Right atrium auricular region (tissue), 2 donors: ENCODE measurements around the gene MCMBP. TPM values are rescaled to one million over a fixed set of nuclear protein-coding genes. Genes with fewer than 3 reads are reported as not detected.
"Not testable (repeated sequence)": the region's sequence is repeated elsewhere in the genome, so short reads cannot be mapped to it uniquely, and the experiment has no call there.

ENCODE experiments used
- DNase-seq: peaks from one replicate; pipeline ENCODE4 v3.0.0-alpha.2; 2019; ENCODE audit warnings: low spot score
- H3K27ac ChIP-seq, 2 donors: fragments of 200-600 bp; sonication (generic); 1 replicate in 1 of 2; 2 replicates in 1 of 2; pipeline ENCODE4 v1.5.1; 2016 to 2019
- H3K27me3 ChIP-seq, 2 donors: fragments of 200-600 bp; sonication (generic); one replicate each; pipeline versions ENCODE4 v1.5.1 to v1.6.0; 2017 to 2019
- H3K36me3 ChIP-seq: fragments of 200-600 bp; sonication (generic); one replicate; pipeline ENCODE4 v1.5.1; 2016
- H3K4me1 ChIP-seq, 2 donors: fragments of 200-600 bp; sonication (generic); one replicate each; pipeline versions ENCODE4 v1.5.1 to v1.6.0; 2017 to 2019
- H3K4me3 ChIP-seq, 2 donors: fragments of 200-600 bp; sonication (generic); 1 replicate in 1 of 2; 2 replicates in 1 of 2; pipeline ENCODE4 v1.5.1; 2017 to 2019; ENCODE audit warnings: mild to moderate bottlenecking in 1 of 2, moderate library complexity in 1 of 2
- H3K9me3 ChIP-seq, 2 donors: fragments of 200-600 bp; sonication (generic); one replicate each; pipeline ENCODE4 v1.5.1; 2019
- total RNA-seq, 2 donors: library from RNA; depleted of rRNA; stranded (reverse); fragments of >200 nt; gene quantifications; one replicate each; pipeline ENCODE4 v1.1.0, GENCODE V29; 2016
- TF ChIP-seq, protein P1 (sequence below), 2 donors: fragments of 200-600 bp; sonication (generic); IDR thresholded peaks; one replicate each; pipeline ENCODE4 v1.5.1; 2019; ENCODE audit warnings: antibody characterized with exemption in 2 of 2

The MCMBP gene
- total RNA-seq, 2 donors from 2014 or later, result 22.9 to 28.5 TPM

GRCh38 chr10:119893845-119894427 is 21.3 kb upstream of the MCMBP start:
- peaks cover 6 to 51% of the 10 kb centered on the region in 2 donors for H3K4me1 ChIP-seq
- TF ChIP-seq, protein P1, sequence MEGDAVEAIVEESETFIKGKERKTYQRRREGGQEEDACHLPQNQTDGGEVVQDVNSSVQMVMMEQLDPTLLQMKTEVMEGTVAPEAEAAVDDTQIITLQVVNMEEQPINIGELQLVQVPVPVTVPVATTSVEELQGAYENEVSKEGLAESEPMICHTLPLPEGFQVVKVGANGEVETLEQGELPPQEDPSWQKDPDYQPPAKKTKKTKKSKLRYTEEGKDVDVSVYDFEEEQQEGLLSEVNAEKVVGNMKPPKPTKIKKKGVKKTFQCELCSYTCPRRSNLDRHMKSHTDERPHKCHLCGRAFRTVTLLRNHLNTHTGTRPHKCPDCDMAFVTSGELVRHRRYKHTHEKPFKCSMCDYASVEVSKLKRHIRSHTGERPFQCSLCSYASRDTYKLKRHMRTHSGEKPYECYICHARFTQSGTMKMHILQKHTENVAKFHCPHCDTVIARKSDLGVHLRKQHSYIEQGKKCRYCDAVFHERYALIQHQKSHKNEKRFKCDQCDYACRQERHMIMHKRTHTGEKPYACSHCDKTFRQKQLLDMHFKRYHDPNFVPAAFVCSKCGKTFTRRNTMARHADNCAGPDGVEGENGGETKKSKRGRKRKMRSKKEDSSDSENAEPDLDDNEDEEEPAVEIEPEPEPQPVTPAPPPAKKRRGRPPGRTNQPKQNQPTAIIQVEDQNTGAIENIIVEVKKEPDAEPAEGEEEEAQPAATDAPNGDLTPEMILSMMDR (IDR thresholded peaks at IDR 0.05), result no peak

GRCh38 chr10:119893074-119893473 is 20.4 kb upstream of the MCMBP start:
- TF ChIP-seq, protein P1 (IDR thresholded peaks at IDR 0.05), result no peak
- DNase-seq, result no peak
- Histone ChIP-seq H3K4me3 (peak overlapping the region; percentile 82 to 99), H3K36me3 (no peaks in the 10 kb centered on the region), H3K27me3 (no peaks in the 10 kb centered on the region), H3K4me1 (peaks cover 6 to 51% of the 10 kb centered on the region in 2 donors), H3K9me3 (no peaks in the 10 kb centered on the region), H3K27ac (peak overlapping the region; percentile 89 to 92)

More at GRCh38 chr10:119893845-119894427, 21.3 kb upstream of the MCMBP start:
- no peak for DNase-seq
- no peaks in the 10 kb centered on the region for H3K9me3 ChIP-seq
- peaks cover 7% of the 10 kb centered on the region for H3K36me3 ChIP-seq
- H3K4me3 ChIP-seq, result peak overlapping the region in 1 of 2 donors; percentile 82
- H3K27ac ChIP-seq, result no peak overlapping the region
- H3K27me3 ChIP-seq, result no peaks in the 10 kb centered on the region

- peak; percentile 97 for DNase-seq
- H3K27ac ChIP-seq, result peak within 1 kb of the TSS; percentile 89 to 92
- no peaks in the 10 kb centered on the region for H3K27me3 ChIP-seq
- H3K9me3 ChIP-seq, result no peaks in the 10 kb centered on the region
- peaks cover 6 to 50% of the 10 kb centered on the region in 2 donors for H3K4me1 ChIP-seq
- TF ChIP-seq, protein P1 (IDR thresholded peaks at IDR 0.05), result peak in 1 of 2 donors; percentile 19
- H3K4me3 ChIP-seq, result peak within 1 kb of the TSS; percentile 82 to 99
- H3K36me3 ChIP-seq, result no peaks in the 10 kb centered on the region
Measured at GRCh38 chr10:119892188-119893065, 19.8 kb upstream of the MCMBP start, which contains the start of gene SEC23IP. Gene SEC23IP (plus strand): TSS chr10:119892730. CDS start chr10:119892783, 53 bp downstream.

GRCh38 chr10:119891849-119892187 is 19.2 kb upstream of the MCMBP start:
- H3K4me3 ChIP-seq, result peak overlapping the region; percentile 82 to 99
- peak overlapping the region; percentile 89 to 92 for H3K27ac ChIP-seq
- not testable (repeated sequence) for H3K9me3 ChIP-seq, H3K27me3 ChIP-seq, DNase-seq, H3K36me3 ChIP-seq
- H3K4me1 ChIP-seq, result peaks cover 6 to 44% of the 10 kb centered on the region in 2 donors

DNA sequence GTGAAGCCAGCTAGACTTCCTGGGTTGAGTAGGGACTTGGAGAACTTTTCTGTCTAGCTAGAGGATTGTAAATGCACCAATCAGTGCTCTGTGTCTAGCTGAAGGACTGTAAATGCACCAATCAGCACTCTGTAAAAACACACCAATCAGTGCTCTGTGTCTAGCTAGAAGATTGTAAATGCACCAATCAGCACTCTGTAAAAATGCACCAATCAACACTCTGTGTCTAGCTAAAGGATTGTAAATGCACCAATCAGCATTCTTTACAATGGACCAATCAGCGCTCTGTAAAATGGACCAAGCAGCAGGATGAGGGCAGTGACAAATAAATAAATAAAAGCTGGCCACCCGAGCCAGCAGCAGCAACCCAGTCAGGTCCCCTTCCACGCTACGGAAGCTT is 17.7 kb upstream of the MCMBP start:
- H3K36me3 ChIP-seq, DNase-seq, H3K4me3 ChIP-seq, H3K27ac ChIP-seq, H3K27me3 ChIP-seq, H3K9me3 ChIP-seq: not testable (repeated sequence)
- H3K4me1 ChIP-seq, result peaks cover 6 to 29% of the 10 kb centered on the region in 2 donors

- H3K27ac ChIP-seq, DNase-seq, H3K27me3 ChIP-seq, H3K4me3 ChIP-seq, H3K9me3 ChIP-seq, H3K36me3 ChIP-seq: not testable (repeated sequence)
- H3K4me1 ChIP-seq, result peaks cover 4 to 19% of the 10 kb centered on the region in 2 donors
Measured at GRCh38 chr10:119889201-119889600, 16.6 kb upstream of the MCMBP start.

DNA sequence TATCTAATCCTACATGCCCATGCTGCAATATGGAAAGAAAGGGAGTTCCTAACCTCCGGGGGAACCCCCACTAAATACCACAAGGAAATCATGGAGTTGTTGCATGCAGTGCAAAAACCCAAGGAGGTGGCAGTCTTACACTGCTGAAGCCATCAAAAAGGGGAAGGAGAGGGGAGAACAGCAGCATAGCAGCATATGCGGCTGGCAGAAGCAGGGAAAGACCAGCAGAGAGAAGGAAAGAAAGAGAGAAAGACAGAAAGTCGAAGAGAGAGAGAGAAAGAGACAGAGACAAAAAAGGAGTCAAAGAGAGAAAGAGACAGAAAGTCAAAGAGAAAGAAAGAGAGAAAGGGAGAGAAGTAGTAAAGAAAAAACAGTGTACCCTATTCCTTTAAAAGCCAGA is 16.1 kb upstream of the MCMBP start:
- H3K4me3 ChIP-seq, H3K27me3 ChIP-seq, H3K36me3 ChIP-seq, DNase-seq, H3K27ac ChIP-seq, H3K9me3 ChIP-seq: not testable (repeated sequence)
- H3K4me1 ChIP-seq, result peaks cover 0 to 14% of the 10 kb centered on the region in 2 donors

DNA sequence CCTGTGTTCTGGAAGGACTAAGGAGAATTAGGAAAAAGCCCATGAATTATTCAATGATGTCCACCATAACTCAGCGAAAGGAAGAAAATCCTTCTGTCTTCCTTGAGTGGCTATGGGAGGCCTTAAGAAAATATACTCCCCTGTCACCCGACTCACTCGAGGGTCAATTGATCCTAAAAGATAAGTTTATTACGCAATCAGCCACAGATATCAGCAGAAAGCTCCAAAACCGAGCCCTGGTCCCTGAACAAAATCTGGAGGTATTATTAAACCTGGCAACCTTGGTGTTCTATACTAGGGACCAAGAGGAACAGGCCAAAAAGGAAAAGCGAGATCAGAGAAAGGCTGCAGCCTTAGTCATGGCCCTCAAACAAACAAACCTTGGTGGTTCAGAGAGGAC is 13.4 kb upstream of the MCMBP start:
- not testable (repeated sequence) for H3K4me3 ChIP-seq, H3K4me1 ChIP-seq, H3K36me3 ChIP-seq, H3K9me3 ChIP-seq, H3K27me3 ChIP-seq, DNase-seq, H3K27ac ChIP-seq

- not testable (repeated sequence) for H3K36me3 ChIP-seq, DNase-seq, H3K27ac ChIP-seq, H3K4me3 ChIP-seq, H3K4me1 ChIP-seq, H3K9me3 ChIP-seq, H3K27me3 ChIP-seq
Measured at GRCh38 chr10:119883901-119884611, 11.4 kb upstream of the MCMBP start.
